Parathyroid adenoma (tissue), 2 donors: ENCODE results near the gene TGM3.

ENCODE experiments used
- H2AFZ ChIP-seq: fragments of 300-600 bp; sonication (generic); one replicate; pipeline ENCODE4 v1.7.0; 2017; ENCODE audit warnings: antibody characterized with exemption, mild to moderate bottlenecking
- H3K27ac ChIP-seq: fragments of 300-600 bp; sonication (generic); one replicate; pipeline ENCODE4 v1.7.0; 2017
- H3K27me3 ChIP-seq: fragments of 300-600 bp; sonication (generic); one replicate; pipeline ENCODE4 v1.7.0; 2017; ENCODE audit warnings: low read length; ENCODE audit not compliant: control insufficient read depth, insufficient read depth
- H3K36me3 ChIP-seq: fragments of 300-600 bp; sonication (generic); one replicate; pipeline ENCODE4 v1.7.0; 2017; ENCODE audit warnings: low read length; ENCODE audit not compliant: control insufficient read depth, insufficient read depth
- H3K4me1 ChIP-seq: fragments of 300-600 bp; sonication (generic); one replicate; pipeline ENCODE4 v1.7.0; 2017; ENCODE audit warnings: control low read depth
- H3K4me2 ChIP-seq: fragments of 300-600 bp; sonication (generic); one replicate; pipeline ENCODE4 v1.7.0; 2017; ENCODE audit warnings: low read length
- H3K4me3 ChIP-seq: fragments of 300-600 bp; sonication (generic); one replicate; pipeline ENCODE4 v1.7.0; 2017; ENCODE audit warnings: low read depth, low read length
- H3K79me2 ChIP-seq: fragments of 300-600 bp; sonication (generic); one replicate; pipeline ENCODE4 v1.7.0; 2017; ENCODE audit warnings: control low read depth
- H3K9ac ChIP-seq: fragments of 300-600 bp; sonication (generic); one replicate; pipeline ENCODE4 v1.7.0; 2017; ENCODE audit warnings: mild to moderate bottlenecking
- H3K9me3 ChIP-seq: fragments of 300-600 bp; sonication (generic); one replicate; pipeline ENCODE4 v1.7.0; 2017; ENCODE audit warnings: low read length; ENCODE audit not compliant: control insufficient read depth
- CTCF ChIP-seq: fragments of 300-600 bp; sonication (generic); IDR thresholded peaks from one replicate; pipeline ENCODE4 v1.7.0; 2017; ENCODE audit warnings: antibody characterized with exemption, mild to moderate bottlenecking
- donor health status: primary hyperparathyroidism.

Gene TGM3

GRCh38 chr20:2299301-2299700 is 3.5 kb downstream of the TGM3 start:
- TF ChIP-seq CTCF = no peak
- Histone ChIP-seq H3K79me2 (no peaks in the 10 kb centered on the region), H2AFZ (no peak overlapping the region), H3K4me3 (no peak overlapping the region), H3K27ac (no peak overlapping the region), H3K9me3 (no peaks in the 10 kb centered on the region), H3K9ac (no peak overlapping the region), H3K4me2 (no peak overlapping the region), H3K36me3 (no peaks in the 10 kb centered on the region), H3K27me3 (no peaks in the 10 kb centered on the region), H3K4me1 (no peaks in the 10 kb centered on the region)

GRCh38 chr20:2300002-2300401 is 4.2 kb downstream of the TGM3 start:
- Histone ChIP-seq H3K36me3 (no peaks in the 10 kb centered on the region), H3K27ac (no peak overlapping the region), H3K4me2 (no peak overlapping the region), H3K27me3 (no peaks in the 10 kb centered on the region), H3K79me2 (no peaks in the 10 kb centered on the region), H3K4me1 (no peaks in the 10 kb centered on the region), H3K9me3 (no peaks in the 10 kb centered on the region), H3K4me3 (no peak overlapping the region), H3K9ac (no peak overlapping the region), H2AFZ (no peak overlapping the region)
- TF ChIP-seq CTCF = no peak

GRCh38 chr20:2300420-2300819 is 4.6 kb downstream of the TGM3 start:
- no peak overlapping the region for H3K9ac ChIP-seq
- no peak overlapping the region for H3K27ac ChIP-seq

GRCh38 chr20:2301164-2301622 is 5.4 kb downstream of the TGM3 start:
- Histone ChIP-seq H3K27ac (no peak overlapping the region), H3K9ac (no peak overlapping the region), H3K9me3 (no peaks in the 10 kb centered on the region)

More at GRCh38 chr20:2300420-2300819, 4.6 kb downstream of the TGM3 start:
- H3K4me3 ChIP-seq = no peak overlapping the region
- no peaks in the 10 kb centered on the region for H3K4me1 ChIP-seq
- H2AFZ ChIP-seq = no peak overlapping the region
- no peaks in the 10 kb centered on the region for H3K27me3 ChIP-seq
- no peak for TF ChIP-seq CTCF
- no peaks in the 10 kb centered on the region for H3K36me3 ChIP-seq
- H3K9me3 ChIP-seq = no peaks in the 10 kb centered on the region
- H3K79me2 ChIP-seq = no peaks in the 10 kb centered on the region
- H3K4me2 ChIP-seq = no peak overlapping the region

More at GRCh38 chr20:2301164-2301622, 5.4 kb downstream of the TGM3 start:
- no peak for TF ChIP-seq CTCF
- Histone ChIP-seq H3K4me1 (no peaks in the 10 kb centered on the region), H3K4me3 (no peak overlapping the region), H3K4me2 (no peak overlapping the region), H3K27me3 (no peaks in the 10 kb centered on the region), H2AFZ (no peak overlapping the region), H3K36me3 (no peaks in the 10 kb centered on the region), H3K79me2 (no peaks in the 10 kb centered on the region)
